ENCODE data around the gene AP4E1.
"Not testable (repeated sequence)": the region's sequence is repeated elsewhere in the genome, so short reads cannot be mapped to it uniquely, and the experiment has no call there.

AP4E1 gene

GRCh38 chr15:50891159-50891558 lies 17.3 kb upstream of the AP4E1 start:
- Histone ChIP-seq H3K9me3 (ENCODE audit: control insufficient read depth in 1 of 2, low read length in 2 of 2) (no peaks in the 10 kb centered on the region), H3K27ac (ENCODE audit: low read length) (no peak overlapping the region), H3K4me1 (ENCODE audit: control insufficient read depth in 1 of 2, insufficient read depth in 2 of 2, low read length in 2 of 2) (peaks cover 0 to under 1% of the 10 kb centered on the region in 2 donors), H3K27me3 (ENCODE audit: low read depth, low read length) (no peaks in the 10 kb centered on the region), H3K4me3 (ENCODE audit: low read depth in 1 of 2, low read length in 2 of 2) (no peak overlapping the region), H3K36me3 (ENCODE audit: control insufficient read depth in 1 of 2, insufficient read depth in 2 of 2, low read length in 2 of 2) (no peaks in the 10 kb centered on the region)

- H3K4me1 ChIP-seq (ENCODE audit: control insufficient read depth in 1 of 2, insufficient read depth in 2 of 2, low read length in 2 of 2): no peaks in the 10 kb centered on the region
- no peak overlapping the region for H3K27ac ChIP-seq (ENCODE audit: low read length)
- H3K4me3 ChIP-seq (ENCODE audit: low read depth in 1 of 2, low read length in 2 of 2): no peak overlapping the region
- no peaks in the 10 kb centered on the region for H3K27me3 ChIP-seq (ENCODE audit: low read depth, low read length)
- no peaks in the 10 kb centered on the region for H3K9me3 ChIP-seq (ENCODE audit: control insufficient read depth in 1 of 2, low read length in 2 of 2)
- H3K36me3 ChIP-seq (ENCODE audit: control insufficient read depth in 1 of 2, insufficient read depth in 2 of 2, low read length in 2 of 2): no peaks in the 10 kb centered on the region
Observed at GRCh38 chr15:50893976-50894375, 14.5 kb upstream of the AP4E1 start.

- H3K36me3 ChIP-seq (ENCODE audit: control insufficient read depth in 1 of 2, insufficient read depth in 2 of 2, low read length in 2 of 2); H3K4me1 ChIP-seq (ENCODE audit: control insufficient read depth in 1 of 2, insufficient read depth in 2 of 2, low read length in 2 of 2); H3K4me3 ChIP-seq (ENCODE audit: low read depth in 1 of 2, low read length in 2 of 2); H3K27ac ChIP-seq (ENCODE audit: low read length); H3K27me3 ChIP-seq (ENCODE audit: low read depth, low read length); H3K9me3 ChIP-seq (ENCODE audit: control insufficient read depth in 1 of 2, low read length in 2 of 2): not testable (repeated sequence)
Observed at GRCh38 chr15:50901390-50901789, 7.1 kb upstream of the AP4E1 start.

GRCh38 chr15:50904211-50904610 lies 4.3 kb upstream of the AP4E1 start:
- H3K4me3 ChIP-seq (ENCODE audit: low read depth in 1 of 2, low read length in 2 of 2): no peak overlapping the region
- no peaks in the 10 kb centered on the region for H3K27me3 ChIP-seq (ENCODE audit: low read depth, low read length)
- H3K9me3 ChIP-seq (ENCODE audit: control insufficient read depth in 1 of 2, low read length in 2 of 2): no peaks in the 10 kb centered on the region
- peaks cover 0 to 9% of the 10 kb centered on the region in 2 donors for H3K36me3 ChIP-seq (ENCODE audit: control insufficient read depth in 1 of 2, insufficient read depth in 2 of 2, low read length in 2 of 2)
- H3K27ac ChIP-seq (ENCODE audit: low read length): no peak overlapping the region
- peaks cover 3 to 7% of the 10 kb centered on the region in 2 donors for H3K4me1 ChIP-seq (ENCODE audit: control insufficient read depth in 1 of 2, insufficient read depth in 2 of 2, low read length in 2 of 2)

- H3K27me3 ChIP-seq (ENCODE audit: low read depth, low read length): no peaks in the 10 kb centered on the region
Observed at GRCh38 chr15:50905055-50905454, 3.4 kb upstream of the AP4E1 start.

GRCh38 chr15:50906954-50907600 lies 1.4 kb upstream of the AP4E1 start:
- Histone ChIP-seq H3K36me3 (ENCODE audit: control insufficient read depth in 1 of 2, insufficient read depth in 2 of 2, low read length in 2 of 2) (peaks cover 2 to 12% of the 10 kb centered on the region in 2 donors), H3K9me3 (ENCODE audit: control insufficient read depth in 1 of 2, low read length in 2 of 2) (no peaks in the 10 kb centered on the region), H3K27me3 (ENCODE audit: low read depth, low read length) (no peaks in the 10 kb centered on the region), H3K4me1 (ENCODE audit: control insufficient read depth in 1 of 2, insufficient read depth in 2 of 2, low read length in 2 of 2) (peaks cover 3 to 26% of the 10 kb centered on the region in 2 donors), H3K4me3 (ENCODE audit: low read depth in 1 of 2, low read length in 2 of 2) (peak overlapping the region; percentile 82 to 96), H3K27ac (ENCODE audit: low read length) (peak overlapping the region; percentile 56)

More at GRCh38 chr15:50905055-50905454, 3.4 kb upstream of the AP4E1 start:
- H3K9me3 ChIP-seq (ENCODE audit: control insufficient read depth in 1 of 2, low read length in 2 of 2): no peaks in the 10 kb centered on the region
- peaks cover 0 to 9% of the 10 kb centered on the region in 2 donors for H3K36me3 ChIP-seq (ENCODE audit: control insufficient read depth in 1 of 2, insufficient read depth in 2 of 2, low read length in 2 of 2)
- no peak overlapping the region for H3K27ac ChIP-seq (ENCODE audit: low read length)
- peaks cover 3 to 15% of the 10 kb centered on the region in 2 donors for H3K4me1 ChIP-seq (ENCODE audit: control insufficient read depth in 1 of 2, insufficient read depth in 2 of 2, low read length in 2 of 2)
- no peak overlapping the region for H3K4me3 ChIP-seq (ENCODE audit: low read depth in 1 of 2, low read length in 2 of 2)

- Histone ChIP-seq H3K4me1 (ENCODE audit: control insufficient read depth in 1 of 2, insufficient read depth in 2 of 2, low read length in 2 of 2) (peaks cover 3 to 26% of the 10 kb centered on the region in 2 donors), H3K27me3 (ENCODE audit: low read depth, low read length) (no peaks in the 10 kb centered on the region), H3K36me3 (ENCODE audit: control insufficient read depth in 1 of 2, insufficient read depth in 2 of 2, low read length in 2 of 2) (peaks cover 5 to 17% of the 10 kb centered on the region in 2 donors), H3K4me3 (ENCODE audit: low read depth in 1 of 2, low read length in 2 of 2) (peak overlapping the region; percentile 82 to 96), H3K9me3 (ENCODE audit: control insufficient read depth in 1 of 2, low read length in 2 of 2) (no peaks in the 10 kb centered on the region), H3K27ac (ENCODE audit: low read length) (peak overlapping the region; percentile 56)
Observed at GRCh38 chr15:50907601-50908208, 778 bp upstream of the AP4E1 start.

GRCh38 chr15:50909010-50909317 lies 481 bp downstream of the AP4E1 start:
- H3K4me1 ChIP-seq (ENCODE audit: control insufficient read depth in 1 of 2, insufficient read depth in 2 of 2, low read length in 2 of 2): peaks cover 3 to 26% of the 10 kb centered on the region in 2 donors
- H3K27ac ChIP-seq (ENCODE audit: low read length): peak overlapping the region; percentile 91
- H3K36me3 ChIP-seq (ENCODE audit: control insufficient read depth in 1 of 2, insufficient read depth in 2 of 2, low read length in 2 of 2): peaks cover 11 to 27% of the 10 kb centered on the region in 2 donors
- H3K27me3 ChIP-seq (ENCODE audit: low read depth, low read length): no peaks in the 10 kb centered on the region
- peak overlapping the region; percentile 82 to 96 for H3K4me3 ChIP-seq (ENCODE audit: low read depth in 1 of 2, low read length in 2 of 2)
- H3K9me3 ChIP-seq (ENCODE audit: control insufficient read depth in 1 of 2, low read length in 2 of 2): no peaks in the 10 kb centered on the region

GRCh38 chr15:50910426-50910795 lies 1.9 kb downstream of the AP4E1 start:
- Histone ChIP-seq H3K4me1 (ENCODE audit: control insufficient read depth in 1 of 2, insufficient read depth in 2 of 2, low read length in 2 of 2) (peaks cover 3 to 26% of the 10 kb centered on the region in 2 donors), H3K36me3 (ENCODE audit: control insufficient read depth in 1 of 2, insufficient read depth in 2 of 2, low read length in 2 of 2) (peaks cover 19 to 27% of the 10 kb centered on the region in 2 donors)
- H3K27me3 ChIP-seq (ENCODE audit: low read depth, low read length); H3K9me3 ChIP-seq (ENCODE audit: control insufficient read depth in 1 of 2, low read length in 2 of 2); H3K27ac ChIP-seq (ENCODE audit: low read length); H3K4me3 ChIP-seq (ENCODE audit: low read depth in 1 of 2, low read length in 2 of 2): not testable (repeated sequence)

GRCh38 chr15:50911001-50911400 lies 2.5 kb downstream of the AP4E1 start:
- H3K27ac ChIP-seq (ENCODE audit: low read length): no peak overlapping the region
- peaks cover 3 to 26% of the 10 kb centered on the region in 2 donors for H3K4me1 ChIP-seq (ENCODE audit: control insufficient read depth in 1 of 2, insufficient read depth in 2 of 2, low read length in 2 of 2)
- H3K9me3 ChIP-seq (ENCODE audit: control insufficient read depth in 1 of 2, low read length in 2 of 2): no peaks in the 10 kb centered on the region
- H3K27me3 ChIP-seq (ENCODE audit: low read depth, low read length): no peaks in the 10 kb centered on the region
- peaks cover 19 to 27% of the 10 kb centered on the region in 2 donors for H3K36me3 ChIP-seq (ENCODE audit: control insufficient read depth in 1 of 2, insufficient read depth in 2 of 2, low read length in 2 of 2)
- H3K4me3 ChIP-seq (ENCODE audit: low read depth in 1 of 2, low read length in 2 of 2): no peak overlapping the region

GRCh38 chr15:50911621-50912020 lies 3.1 kb downstream of the AP4E1 start:
- Histone ChIP-seq H3K27ac (ENCODE audit: low read length) (no peak overlapping the region), H3K4me1 (ENCODE audit: control insufficient read depth in 1 of 2, insufficient read depth in 2 of 2, low read length in 2 of 2) (peaks cover 3 to 26% of the 10 kb centered on the region in 2 donors)

GRCh38 chr15:50916400-50916799 lies 7.9 kb downstream of the AP4E1 start:
- no peak overlapping the region for H3K4me3 ChIP-seq (ENCODE audit: low read depth in 1 of 2, low read length in 2 of 2)
- no peaks in the 10 kb centered on the region for H3K27me3 ChIP-seq (ENCODE audit: low read depth, low read length)
- no peak overlapping the region for H3K27ac ChIP-seq (ENCODE audit: low read length)
- H3K36me3 ChIP-seq (ENCODE audit: control insufficient read depth in 1 of 2, insufficient read depth in 2 of 2, low read length in 2 of 2): peaks cover 23 to 38% of the 10 kb centered on the region in 2 donors
- H3K9me3 ChIP-seq (ENCODE audit: control insufficient read depth in 1 of 2, low read length in 2 of 2): no peaks in the 10 kb centered on the region
- H3K4me1 ChIP-seq (ENCODE audit: control insufficient read depth in 1 of 2, insufficient read depth in 2 of 2, low read length in 2 of 2): no peaks in the 10 kb centered on the region

More at GRCh38 chr15:50911621-50912020, 3.1 kb downstream of the AP4E1 start:
- H3K9me3 ChIP-seq (ENCODE audit: control insufficient read depth in 1 of 2, low read length in 2 of 2): no peaks in the 10 kb centered on the region
- peaks cover 22 to 30% of the 10 kb centered on the region in 2 donors for H3K36me3 ChIP-seq (ENCODE audit: control insufficient read depth in 1 of 2, insufficient read depth in 2 of 2, low read length in 2 of 2)
- H3K4me3 ChIP-seq (ENCODE audit: low read depth in 1 of 2, low read length in 2 of 2): no peak overlapping the region
- no peaks in the 10 kb centered on the region for H3K27me3 ChIP-seq (ENCODE audit: low read depth, low read length)
